Glomerular visceral epithelial cell (primary cell): Measurements from ENCODE around the gene MACROD2.
A peak's percentile ranks its signal among the peaks of the same experiment; 100 is the strongest.
"Not testable (repeated sequence)": the region's sequence is repeated elsewhere in the genome, so short reads cannot be mapped to it uniquely, and the experiment has no call there.

ENCODE experiments used
- DNase-seq: peaks from one replicate; pipeline ENCODE4 v3.0.0-alpha.2; 2016; ENCODE audit errors: extremely low spot score

Gene MACROD2

GRCh38 chr20:14991023-14991422, 995.7 kb downstream of the MACROD2 start:
- DNase-seq, result peak; percentile 26

GRCh38 chr20:14992153-14992552, 996.8 kb downstream of the MACROD2 start:
- no peak for DNase-seq

GRCh38 chr20:14992961-14993360, 997.6 kb downstream of the MACROD2 start:
- no peak for DNase-seq

- DNase-seq, result peak; percentile 42
Measured at GRCh38 chr20:14996883-14997672, 1001.8 kb downstream of the MACROD2 start.

GRCh38 chr20:14997791-14998190, 1002.5 kb downstream of the MACROD2 start:
- peak; percentile 66 for DNase-seq

GRCh38 chr20:15005300-15005986, 1010.1 kb downstream of the MACROD2 start:
- no peak for DNase-seq

- DNase-seq, result no peak
Measured at GRCh38 chr20:15011631-15012030, 1016.3 kb downstream of the MACROD2 start.

- DNase-seq, result no peak
Measured at GRCh38 chr20:15012566-15012965, 1017.2 kb downstream of the MACROD2 start.

- not testable (repeated sequence) for DNase-seq
Measured at GRCh38 chr20:15016875-15017274, 1021.6 kb downstream of the MACROD2 start.

- DNase-seq, result no peak
Measured at GRCh38 chr20:15018966-15019365, 1023.6 kb downstream of the MACROD2 start.

- no peak for DNase-seq
Measured at GRCh38 chr20:15020845-15021244, 1025.5 kb downstream of the MACROD2 start.

GRCh38 chr20:15022921-15023320, 1027.6 kb downstream of the MACROD2 start:
- no peak for DNase-seq

GRCh38 chr20:15026759-15027158, 1031.4 kb downstream of the MACROD2 start:
- no peak for DNase-seq

- no peak for DNase-seq
Measured at GRCh38 chr20:15030826-15031225, 1035.5 kb downstream of the MACROD2 start.

GRCh38 chr20:15031546-15032351, 1036.4 kb downstream of the MACROD2 start:
- DNase-seq, result no peak

- DNase-seq, result no peak
Measured at GRCh38 chr20:15032352-15032622, 1037.0 kb downstream of the MACROD2 start.

- no peak for DNase-seq
Measured at GRCh38 chr20:15033269-15033668, 1038.0 kb downstream of the MACROD2 start.

GRCh38 chr20:15033891-15034290, 1038.6 kb downstream of the MACROD2 start:
- no peak for DNase-seq

GRCh38 chr20:15036948-15037347, 1041.6 kb downstream of the MACROD2 start:
- no peak for DNase-seq

GRCh38 chr20:15039088-15039752, 1043.9 kb downstream of the MACROD2 start:
- DNase-seq, result no peak

GRCh38 chr20:15042723-15043122, 1047.4 kb downstream of the MACROD2 start:
- DNase-seq, result no peak

- no peak for DNase-seq
Measured at GRCh38 chr20:15045246-15045645, 1049.9 kb downstream of the MACROD2 start.
